ENCODE measurements around the gene ZBTB40.

The ZBTB40 gene

DNA sequence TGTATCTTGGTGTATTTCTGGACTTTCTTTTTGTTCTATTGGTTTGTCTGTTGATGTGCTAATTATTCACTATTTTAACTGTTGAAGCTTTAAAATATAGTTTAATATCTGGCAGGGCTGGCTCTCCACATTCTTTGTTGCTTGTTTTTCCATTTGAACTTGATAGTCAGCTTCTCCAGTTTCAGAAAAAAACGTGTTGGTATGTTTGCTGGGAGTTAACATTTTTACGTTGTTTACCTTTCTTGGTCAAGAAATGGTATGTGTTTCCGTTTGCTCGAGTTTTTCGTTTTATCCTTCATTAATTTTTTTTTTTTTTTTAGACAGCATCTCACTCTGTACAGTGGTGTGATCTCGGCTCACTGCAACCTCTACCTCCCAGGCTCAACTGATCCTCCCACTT lies 16.9 kb upstream of the ZBTB40 start:
- no peak for DNase-seq

DNA sequence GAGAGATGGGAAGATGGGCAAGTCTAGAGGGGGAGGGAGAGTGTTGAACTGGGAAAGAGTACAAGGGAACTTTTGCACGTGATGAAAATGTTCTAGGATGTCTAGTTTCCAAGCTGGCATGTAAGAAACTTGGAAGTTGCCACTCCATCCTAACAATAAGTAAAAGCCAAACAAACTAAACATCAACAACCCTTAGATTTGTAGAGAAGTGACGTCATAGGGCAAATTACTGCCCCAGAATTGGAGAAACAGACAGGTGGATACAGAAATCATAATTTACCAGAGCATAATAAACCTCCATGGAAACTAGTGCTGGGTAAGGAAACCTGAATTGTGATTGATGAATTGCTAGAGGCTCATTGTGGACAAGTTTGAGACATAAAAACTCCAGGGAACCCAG lies 14.7 kb upstream of the ZBTB40 start:
- no peak for DNase-seq

DNA sequence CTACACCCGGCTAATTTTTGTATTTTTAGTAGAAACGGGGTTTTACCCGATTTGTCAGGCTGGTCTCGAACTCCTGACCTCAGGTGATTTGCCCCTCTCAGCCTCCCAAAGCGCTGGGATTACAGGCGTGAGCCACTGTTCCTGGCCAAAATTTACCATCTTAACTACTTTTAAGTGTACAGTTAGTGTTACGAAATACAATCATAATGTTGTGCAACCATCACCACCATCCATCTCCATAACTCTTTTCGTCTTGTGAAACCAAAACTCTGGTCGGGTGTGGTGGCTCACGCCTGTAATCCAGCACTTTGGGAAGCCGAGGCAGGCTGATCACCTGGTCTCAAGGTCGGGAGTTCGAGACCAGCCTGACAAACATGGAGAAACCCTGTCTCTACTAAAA lies 14.1 kb upstream of the ZBTB40 start:
- DNase-seq: no peak

DNA sequence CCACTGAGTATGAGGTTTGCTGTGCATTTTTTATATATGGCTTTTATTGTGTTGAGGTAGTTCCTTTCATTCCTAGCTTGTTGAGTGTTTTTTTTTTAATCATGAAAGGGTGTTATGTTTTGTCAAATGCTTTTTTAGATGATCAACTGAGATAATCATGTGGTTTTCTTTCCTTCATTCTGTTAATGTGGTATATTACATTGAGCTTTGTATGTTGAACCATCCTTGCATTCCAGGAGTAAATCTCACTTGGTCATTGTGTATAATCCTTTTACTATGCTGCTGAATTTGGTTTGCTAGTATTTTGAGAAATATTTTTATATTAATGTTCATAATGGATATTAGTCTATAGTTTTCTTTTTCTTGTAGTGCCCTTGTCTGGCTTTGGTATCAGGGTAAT lies 11.1 kb upstream of the ZBTB40 start:
- DNase-seq: no peak

DNA sequence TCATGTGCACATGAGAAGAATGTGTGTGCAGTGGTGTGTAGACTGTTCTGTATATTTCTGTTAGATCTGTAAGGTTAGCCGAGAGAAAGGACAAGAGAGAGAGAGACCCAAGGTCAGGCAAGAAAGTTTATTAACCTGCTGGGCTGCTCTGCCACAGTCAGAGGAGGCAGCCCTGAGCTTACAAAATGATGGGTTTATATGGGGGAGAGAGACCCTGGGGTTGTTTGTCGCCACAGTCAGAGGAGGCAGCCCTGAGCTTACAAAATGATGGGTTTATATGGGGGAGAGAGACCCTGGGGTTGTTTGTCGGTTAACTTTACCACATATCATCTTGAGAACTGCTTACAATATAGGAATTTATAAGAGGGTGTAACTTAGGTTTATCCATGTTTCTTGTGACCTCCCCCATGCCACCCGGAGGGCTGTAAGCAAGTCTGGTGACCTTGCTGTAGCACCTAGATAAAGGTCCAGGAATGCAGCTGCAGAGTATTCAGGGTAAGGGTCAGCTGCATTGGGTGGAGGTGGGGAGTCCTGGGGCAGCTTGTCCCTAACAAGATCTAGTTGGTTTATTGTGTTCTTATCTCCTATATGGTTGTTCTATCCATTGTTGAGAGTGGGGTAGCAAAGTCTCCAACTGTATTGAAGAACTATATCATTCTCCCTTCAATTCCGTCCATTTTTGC lies 9.3 kb upstream of the ZBTB40 start:
- no peak for DNase-seq

DNA sequence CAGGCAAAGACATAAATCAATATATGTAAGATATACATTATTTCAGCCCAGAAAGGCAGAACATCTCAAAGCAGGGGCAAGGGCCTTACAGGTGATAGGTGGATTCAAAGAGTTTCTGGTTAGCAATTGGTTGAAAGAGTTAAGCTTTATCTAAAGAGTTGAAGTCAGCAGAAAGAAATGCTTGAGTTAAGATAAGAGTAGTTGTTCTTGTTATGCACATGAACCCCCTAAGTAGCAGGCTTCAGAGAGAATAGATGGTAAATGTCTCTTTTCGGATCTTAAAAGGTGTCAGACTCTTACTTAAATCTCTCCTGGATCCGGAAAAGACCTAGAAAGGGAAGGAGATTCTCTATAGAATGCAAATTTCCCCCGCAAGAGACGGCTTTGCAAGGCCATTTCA lies 8.3 kb upstream of the ZBTB40 start:
- DNase-seq: no peak

DNA sequence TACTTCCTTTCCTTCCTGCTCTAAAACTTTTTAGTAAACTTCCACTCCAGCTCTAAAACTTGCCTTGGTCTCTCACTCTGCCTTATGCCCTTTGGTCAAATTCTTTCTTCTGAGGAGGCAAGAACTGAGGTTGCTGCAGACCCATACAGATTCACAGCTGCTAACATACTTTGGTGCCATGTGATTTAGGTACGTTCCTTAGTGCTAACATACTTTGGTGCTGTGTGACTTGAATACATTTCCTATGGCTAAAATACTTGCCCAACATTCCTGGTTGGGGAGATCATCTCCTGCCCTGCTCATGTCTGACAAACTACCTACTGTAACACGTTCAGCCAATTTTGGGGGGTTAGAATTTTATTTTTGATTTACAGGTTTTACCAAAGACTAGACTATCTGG lies 6.8 kb upstream of the ZBTB40 start:
- DNase-seq: no peak

DNA sequence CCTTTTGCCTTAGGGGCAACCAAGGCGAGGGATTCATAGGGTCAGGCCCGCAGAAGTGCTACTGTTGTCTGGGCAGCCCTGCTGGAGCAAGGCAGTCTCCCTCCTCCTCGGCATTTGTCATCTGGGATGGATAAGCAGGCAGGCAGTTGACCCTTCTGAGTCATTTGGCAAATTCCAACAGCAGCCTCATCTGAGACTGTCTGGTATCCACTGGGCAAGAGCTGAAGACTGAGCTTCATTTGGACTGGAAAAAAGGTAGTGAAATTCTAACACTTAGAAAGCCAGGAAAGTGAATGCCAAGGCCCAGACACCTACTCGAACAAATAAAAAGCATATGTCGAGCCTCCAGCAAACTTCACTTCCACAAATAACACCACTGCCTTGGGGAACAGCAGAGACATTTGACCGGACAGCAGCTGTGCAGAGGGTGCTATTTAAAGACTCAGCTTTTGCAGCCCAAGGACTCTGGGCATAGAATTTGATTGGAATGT lies 4.0 kb upstream of the ZBTB40 start:
- peak; percentile 79 for DNase-seq

DNA sequence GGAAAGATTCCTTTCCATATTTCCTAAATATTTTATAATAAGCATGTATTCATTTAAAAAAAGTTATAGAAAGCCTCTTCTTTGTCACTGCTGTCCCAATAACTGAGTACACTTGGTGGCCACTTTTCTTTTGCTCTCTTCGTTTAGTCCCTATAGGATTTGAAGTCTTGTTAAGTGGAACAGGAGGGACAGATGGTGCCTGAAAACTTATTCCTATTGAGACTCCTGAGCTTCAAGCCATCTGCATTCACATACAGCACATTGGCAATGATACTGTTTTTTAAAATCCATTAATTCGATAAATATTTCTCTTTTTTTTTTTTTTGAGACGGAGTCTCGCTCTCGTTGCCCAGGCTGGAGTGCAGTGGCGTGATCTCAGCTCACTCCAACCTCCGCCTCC lies 2.0 kb upstream of the ZBTB40 start:
- DNase-seq: no peak

DNA sequence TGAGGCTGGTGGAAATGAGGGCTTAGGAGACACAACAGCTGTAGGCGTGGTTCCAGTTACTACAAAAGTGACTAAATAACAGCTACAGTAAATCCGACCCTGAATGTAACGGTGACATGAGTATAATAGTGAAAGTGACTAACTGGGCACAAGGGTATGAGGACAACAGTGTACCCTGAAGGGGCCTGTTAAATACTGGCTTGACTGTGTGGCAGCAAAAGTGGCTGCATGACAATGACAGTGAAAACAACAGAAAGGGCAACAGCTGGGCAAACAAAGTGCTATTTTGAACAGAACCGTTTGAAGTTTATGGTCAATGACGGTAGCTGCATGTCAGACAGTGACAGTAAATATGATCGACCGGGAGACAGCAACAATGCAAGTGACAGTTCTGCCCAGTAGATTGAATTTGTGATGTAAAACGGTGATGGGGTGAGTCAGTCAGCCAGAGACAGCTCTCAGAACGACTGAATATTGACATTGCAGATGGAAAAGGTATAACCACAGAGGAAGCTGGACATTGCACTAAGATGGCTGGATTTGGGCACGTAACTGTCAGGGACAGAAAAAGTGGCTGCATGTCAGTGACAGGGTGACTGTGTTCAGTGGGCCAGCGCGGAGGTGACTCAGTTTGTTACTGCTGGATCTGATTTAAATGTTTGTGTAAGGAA lies 1.2 kb upstream of the ZBTB40 start:
- no peak for DNase-seq

DNA sequence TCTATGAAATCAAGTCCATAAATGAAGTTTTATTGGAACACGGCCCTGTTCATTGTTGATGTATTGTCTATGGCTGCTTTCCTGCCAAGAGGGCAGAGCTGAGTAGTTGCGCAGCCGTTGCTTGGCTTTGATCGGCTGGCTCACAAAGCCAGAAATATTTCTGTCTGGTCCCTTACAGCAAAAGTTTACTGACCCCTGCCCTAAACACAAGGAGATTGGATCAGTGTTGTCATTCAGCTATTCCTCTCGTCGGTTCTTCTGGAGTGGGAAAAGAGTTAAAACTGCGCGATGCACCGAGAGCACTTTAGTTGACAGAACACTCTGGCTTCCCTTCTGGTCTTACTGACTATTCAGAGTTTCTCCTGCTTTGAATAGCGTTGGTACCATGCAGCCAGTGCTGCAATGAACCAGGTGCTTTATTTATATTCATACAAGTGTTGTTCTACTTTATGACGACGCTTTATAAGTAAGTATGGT lies 868 bp downstream of the ZBTB40 start:
- peak; percentile 49 for DNase-seq

DNA sequence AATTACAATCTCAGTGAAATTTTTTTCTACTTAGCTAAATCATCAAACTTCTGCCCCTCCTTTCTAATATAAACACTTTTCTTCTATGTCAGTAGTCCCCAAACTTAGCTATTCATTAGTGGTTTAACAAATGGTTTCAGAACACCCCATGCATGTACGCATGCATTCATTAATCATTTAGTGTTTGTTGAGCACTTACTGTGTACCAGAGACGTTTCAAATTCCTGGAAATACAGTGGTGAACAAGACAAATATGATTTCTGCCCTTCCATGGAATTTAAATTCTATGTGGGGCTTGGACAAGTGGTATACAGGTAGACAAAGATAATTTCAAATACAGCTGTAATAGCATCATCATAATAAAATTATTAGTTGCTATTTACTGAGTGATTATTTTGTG lies 1.5 kb downstream of the ZBTB40 start:
- no peak for DNase-seq

DNA sequence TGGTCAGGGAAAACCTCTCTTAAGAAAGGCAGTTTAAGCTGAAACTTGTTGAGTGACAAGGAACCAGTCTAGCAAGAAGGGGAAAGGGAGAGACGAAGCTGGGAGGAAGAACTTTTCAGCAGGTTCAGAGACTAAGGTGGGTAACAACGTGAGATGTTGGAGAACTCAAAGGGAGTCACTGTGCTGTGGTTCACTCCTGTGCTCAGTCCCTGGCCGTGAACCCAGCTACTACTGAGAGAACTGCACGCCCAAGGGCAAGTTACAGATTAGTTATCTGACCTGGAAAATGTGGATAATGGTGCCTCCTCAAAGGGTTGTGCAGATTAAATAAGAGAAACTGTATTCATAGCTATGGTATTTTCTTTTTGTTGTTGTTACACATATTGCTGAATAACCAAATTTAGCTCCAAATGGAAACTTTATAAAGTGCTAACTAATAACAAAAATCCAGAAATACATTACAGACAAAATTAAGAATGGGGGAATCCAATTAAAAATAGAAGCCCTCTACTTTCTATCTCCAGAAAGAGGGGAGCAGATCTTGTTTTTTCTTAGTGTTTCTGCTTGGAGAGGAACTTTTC lies 2.9 kb downstream of the ZBTB40 start:
- DNase-seq: no peak

DNA sequence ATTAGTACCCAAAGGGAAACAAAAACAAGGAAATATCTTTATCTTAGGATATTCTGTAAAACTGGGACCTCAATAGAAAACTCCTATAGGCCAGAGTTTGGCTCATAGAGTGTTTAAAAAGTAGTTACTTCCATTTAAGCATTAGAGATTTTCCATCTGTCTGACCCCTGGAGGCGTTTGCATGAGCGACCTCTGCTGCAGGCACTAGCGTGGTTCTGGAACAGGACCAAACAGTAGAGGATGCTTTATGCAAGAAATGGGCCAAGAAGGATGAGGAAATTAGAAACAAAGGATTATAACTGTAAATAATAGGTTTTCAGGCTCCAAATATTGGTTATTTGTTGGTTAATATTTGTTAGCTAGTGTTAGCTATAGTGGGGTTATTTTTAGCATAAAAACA lies 5.7 kb downstream of the ZBTB40 start:
- no peak for DNase-seq

DNA sequence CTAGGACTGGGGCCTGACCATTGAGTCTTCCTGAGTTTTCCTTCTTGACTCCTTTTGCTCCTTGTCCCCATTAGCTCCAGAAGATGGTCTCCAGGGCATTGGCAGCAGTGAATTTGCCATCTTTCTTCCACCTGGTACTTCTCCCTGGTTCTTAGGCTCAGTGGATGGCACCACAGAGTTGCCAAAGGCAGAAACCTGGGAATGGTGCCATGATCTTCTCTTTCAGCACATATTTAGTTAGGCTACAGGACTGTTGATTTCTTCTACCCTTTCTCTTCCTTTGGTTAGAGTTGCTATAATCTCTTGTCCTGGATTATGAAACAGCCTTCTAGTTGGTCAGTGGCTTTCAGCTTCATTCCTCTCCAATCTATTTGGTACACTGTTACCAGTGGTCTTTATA lies 6.2 kb downstream of the ZBTB40 start:
- no peak for DNase-seq

DNA sequence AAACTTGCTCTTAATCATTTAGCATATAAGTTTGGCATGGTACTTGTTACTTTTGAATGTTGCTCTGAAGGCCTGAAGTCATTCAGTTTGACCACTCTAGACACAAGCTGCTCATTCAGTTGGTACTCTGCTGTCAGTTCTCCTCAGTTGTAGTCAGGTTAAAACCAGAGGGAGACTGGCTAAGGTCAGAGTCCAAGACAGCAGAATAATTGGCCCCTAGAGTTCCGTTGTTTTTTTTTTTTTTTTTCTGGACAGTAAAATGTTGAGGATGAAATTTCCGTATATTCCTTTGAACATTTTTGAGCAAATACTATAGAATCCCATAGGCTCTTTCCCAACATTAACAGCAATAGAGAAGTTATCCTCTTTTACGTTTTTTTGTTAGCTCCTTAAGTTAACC lies 9.4 kb downstream of the ZBTB40 start:
- no peak for DNase-seq

DNA sequence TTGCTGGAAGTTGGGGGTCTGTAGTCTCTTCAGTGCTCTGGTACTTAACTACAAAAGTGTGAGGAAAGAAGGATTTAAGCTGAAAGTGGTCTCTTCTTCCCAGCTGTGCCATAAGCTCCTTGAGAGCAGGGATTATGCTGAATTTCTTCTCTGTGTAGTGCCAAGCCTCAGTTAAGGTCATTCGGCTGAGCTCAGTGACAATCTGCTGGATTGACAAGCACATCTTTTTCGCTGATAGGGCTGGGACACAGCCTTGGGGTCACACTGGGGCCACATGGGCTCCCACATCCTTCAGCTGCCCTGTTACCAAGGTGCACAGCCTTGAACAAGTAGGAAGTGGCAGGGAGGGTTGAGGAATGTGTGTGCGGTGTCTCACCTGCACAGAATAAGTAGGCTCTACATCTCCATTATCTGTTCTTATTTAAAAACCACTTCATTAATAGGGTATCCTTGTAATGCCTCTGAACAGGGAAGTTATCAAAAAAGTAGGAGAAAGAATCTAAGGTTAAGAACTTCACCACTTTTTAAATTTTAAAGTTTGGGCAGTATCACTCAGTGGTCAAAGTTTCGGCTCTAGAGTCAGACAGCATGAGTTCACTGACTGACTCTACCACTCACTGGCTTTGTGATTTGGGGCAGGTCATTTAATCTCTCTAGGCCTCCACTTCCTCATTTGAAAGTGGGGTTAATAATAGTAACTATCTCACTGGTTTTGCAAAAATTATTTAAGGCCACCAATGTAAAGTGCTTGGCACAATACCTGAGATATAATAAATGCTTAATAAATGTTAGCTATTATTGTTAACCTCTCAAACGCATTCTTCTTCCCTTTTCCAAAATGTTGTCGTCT lies 10.3 kb downstream of the ZBTB40 start:
- DNase-seq: no peak

DNA sequence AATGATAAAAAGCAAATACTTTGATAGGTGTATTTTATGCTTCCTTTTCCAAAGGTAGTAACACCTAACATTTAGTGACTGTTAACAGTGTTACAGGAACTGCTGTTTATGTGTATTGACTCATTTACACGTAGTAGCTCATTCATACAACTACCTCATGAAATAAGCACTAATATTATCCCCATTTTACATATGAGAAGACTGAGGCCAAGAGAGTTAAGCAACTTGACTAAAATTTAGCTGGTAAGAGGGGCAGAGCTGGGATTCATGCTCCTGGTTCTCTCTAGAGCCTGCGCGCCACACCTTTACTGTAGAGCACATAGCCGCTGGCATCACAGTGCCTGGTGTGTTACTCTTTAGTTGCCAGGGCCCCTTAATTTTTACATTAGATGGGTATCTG lies 11.3 kb downstream of the ZBTB40 start:
- DNase-seq: no peak

DNA sequence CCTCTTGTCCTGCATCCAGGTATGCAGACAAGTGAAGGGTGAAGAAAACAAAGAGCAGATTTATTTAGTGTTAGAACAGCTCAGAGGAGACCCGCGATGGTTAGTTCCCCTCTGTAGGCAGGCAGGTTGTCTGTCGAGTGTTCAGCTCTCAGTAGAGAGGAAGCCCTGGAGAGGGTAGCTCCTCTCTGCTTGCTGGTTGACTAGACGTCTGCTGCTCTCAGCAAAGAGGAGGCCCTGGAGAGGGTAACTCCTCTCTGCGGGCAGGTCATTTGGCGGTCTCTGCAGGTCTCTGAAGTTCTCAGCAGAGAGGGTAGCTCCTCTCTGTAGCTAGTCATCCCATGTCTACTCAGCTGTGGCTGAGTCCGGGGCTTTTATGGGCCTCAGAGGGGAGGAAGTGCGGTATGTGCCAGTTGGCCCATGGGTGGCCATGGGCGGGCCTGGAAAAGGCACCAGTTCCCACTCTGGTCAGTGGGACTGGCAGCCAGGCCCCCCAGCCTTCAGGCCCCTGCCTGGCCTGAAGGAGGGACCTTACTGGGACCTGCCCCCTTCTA lies 13.4 kb downstream of the ZBTB40 start:
- DNase-seq: no peak

DNA sequence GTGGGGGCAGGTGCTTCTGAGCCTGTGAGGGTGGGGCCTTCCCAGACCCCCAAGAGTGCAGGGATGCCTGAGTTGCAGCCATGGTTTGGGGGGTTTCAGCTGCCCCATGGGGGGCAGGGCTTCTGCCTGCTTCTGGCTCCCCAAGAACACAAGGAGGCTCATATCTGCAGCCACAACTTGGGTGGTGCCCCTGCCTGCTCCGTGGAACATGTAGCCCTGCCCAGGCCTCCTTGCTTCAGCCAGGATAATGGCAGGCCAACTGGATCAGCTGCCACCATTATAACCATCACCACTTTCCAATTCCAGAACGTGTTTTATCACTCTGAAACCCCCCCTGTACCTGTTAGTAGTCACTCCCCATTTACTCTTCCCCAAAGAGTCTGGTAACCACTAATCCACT lies 14.0 kb downstream of the ZBTB40 start:
- no peak for DNase-seq

DNA sequence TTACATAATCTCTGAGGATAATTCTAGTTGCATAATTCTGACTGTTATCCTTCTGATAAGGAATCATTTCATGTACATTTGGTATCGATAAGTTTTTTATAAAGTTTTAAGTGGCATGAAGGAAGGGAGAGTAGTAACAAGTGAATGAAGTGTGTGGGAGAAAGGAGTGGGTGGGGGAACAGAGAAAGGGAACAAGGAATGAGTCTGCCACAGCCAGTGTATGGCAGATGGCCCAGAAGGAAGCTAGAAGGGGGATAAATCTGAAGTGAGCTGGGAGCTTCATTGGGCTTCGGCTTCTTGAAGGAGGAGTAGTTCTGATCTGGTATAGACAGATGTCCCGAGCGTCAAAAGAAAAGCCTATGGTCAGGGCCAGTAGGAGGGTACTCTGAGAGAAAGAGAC lies 18.6 kb downstream of the ZBTB40 start:
- no peak for DNase-seq

DNA sequence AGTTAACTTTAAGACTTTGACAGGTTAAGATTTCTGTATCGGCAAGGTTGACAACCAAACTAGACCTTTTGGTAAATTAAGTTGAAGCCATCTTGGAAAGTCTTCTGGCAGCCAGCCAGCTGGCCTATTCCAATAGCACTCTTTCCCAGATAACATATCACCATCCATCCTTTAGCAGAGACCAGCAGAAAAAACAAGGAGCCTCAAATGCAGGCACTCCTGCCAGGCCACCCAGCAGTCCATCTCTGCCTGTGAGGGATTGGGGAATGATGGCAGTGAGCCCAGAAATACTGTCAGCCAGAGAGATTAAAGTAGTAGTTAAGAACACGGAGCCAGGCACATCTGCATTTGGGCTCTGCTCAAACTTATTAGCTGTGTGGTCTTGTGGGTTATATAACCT lies 19.4 kb downstream of the ZBTB40 start:
- peak; percentile 49 for DNase-seq

DNA sequence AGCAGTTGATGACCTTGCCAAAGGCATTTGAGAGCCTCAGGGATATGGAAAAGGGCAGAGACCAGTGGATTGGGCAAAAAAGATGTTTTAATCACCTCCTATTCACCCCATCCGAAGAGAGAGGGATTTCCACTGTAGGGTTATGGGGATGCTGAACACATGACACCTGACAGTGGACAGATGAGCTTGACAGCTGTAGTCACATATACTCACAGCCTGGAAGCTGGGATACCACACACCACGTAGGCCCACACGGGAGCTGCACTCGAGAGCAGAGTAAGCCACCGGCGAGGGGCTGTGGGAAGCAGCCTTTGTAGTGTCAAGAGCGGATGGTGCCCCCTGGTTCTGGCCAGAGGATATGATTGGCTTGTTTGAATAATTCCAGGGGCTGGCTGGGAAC lies 20.0 kb downstream of the ZBTB40 start:
- no peak for DNase-seq
